ENCODE data around the gene DDX4. TPM values are rescaled to one million over a fixed set of nuclear protein-coding genes. Genes with fewer than 3 reads are reported as not detected.

Gene DDX4
- total and polyA plus RNA-seq, 9 of the 15 experiments (the other 6 are each of a cell fraction or from before 2014, with no cell fraction given), result not detected

GRCh38 chr5:55864606-55865541 lies 127.0 kb downstream of the DDX4 start:
- no peaks in the 10 kb centered on the region for H3K36me3 ChIP-seq (ENCODE audit: control insufficient read depth, insufficient read depth, low read length)
- no peak for TF ChIP-seq ZNF584 (CRISPR knock-in tag; IDR thresholded peaks at IDR 0.05; ENCODE audit: low read depth)
- no peak for TF ChIP-seq SRSF1 (IDR thresholded peaks at IDR 0.05; ENCODE audit: low read depth, low read length)
- 0 out of 2 replicates have a peak, but pooled peaks have one; percentile 4 for TF ChIP-seq HBP1 (CRISPR knock-in tag; IDR thresholded peaks at IDR 0.05)
- no peak for TF ChIP-seq HINFP (tag; conservative IDR thresholded peaks at IDR 0.05; ENCODE audit: low read depth)
- TF ChIP-seq ASH1L (IDR thresholded peaks at IDR 0.05; ENCODE audit: borderline replicate concordance, low read depth, partially characterized antibody), result no peak
- TF ChIP-seq IRF2 (CRISPR knock-in tag; IDR thresholded peaks at IDR 0.05), result no peak
- peak; percentile 69; the same call in 1 of the 2 replicates for TF ChIP-seq ZBTB26 (CRISPR knock-in tag; IDR thresholded peaks at IDR 0.05)
- POLR2A ChIA-PET, result interaction anchor here (0.5 to 0.8 kb wide), 2 partner anchors 16 to 242 kb away, joined by 3 read pairs; no protein-coding TSS in a partner anchor
- CTCF ChIA-PET (ENCODE audit: low intra/inter-chr PET ratio), result no interaction called here
- H3K4me2 ChIP-seq (ENCODE audit: insufficient read depth, low read length), result no peak overlapping the region
- 0 out of 2 replicates have a peak, but pooled peaks cover 3% of the 10 kb centered on the region for H4K20me1 ChIP-seq (replicated peaks; ENCODE audit: control insufficient read depth, insufficient read depth, low read length)
- no peak overlapping the region for H2AFZ ChIP-seq (ENCODE audit: low read depth, low read length)
- in situ Hi-C loops (cut with MboI), result no loop called here
- FAIRE-seq (peak; percentile 35), DNase-seq (ENCODE audit: extremely low read depth in 1 of 4, low spot score in 3 of 4) (no peak), ATAC-seq (no peak)
- peaks cover 2 to 10% of the 10 kb centered on the region in 2 experiments; a peak in 2 of 5 replicates for H3K27me3 ChIP-seq (ENCODE audit: control insufficient read depth in 2 of 2, insufficient read depth in 2 of 2, low read length in 2 of 2)
- no peak overlapping the region for H3K9ac ChIP-seq (ENCODE audit: insufficient read depth in 1 of 2, low read depth in 2 of 2, low read length in 2 of 2)
- H3K9me3 ChIP-seq (replicated peaks; ENCODE audit: control insufficient read depth, insufficient read depth, low read depth, low read length), result peaks cover 2% of the 10 kb centered on the region
- H3K4me3 ChIP-seq, result no peak overlapping the region
- no peak overlapping the region for H3K27ac ChIP-seq (ENCODE audit: extremely low read depth, low read depth, low read length)
- H3K79me2 ChIP-seq (ENCODE audit: control insufficient read depth, insufficient read depth, low read length), result no peaks in the 10 kb centered on the region
- no peaks in the 10 kb centered on the region for H3K9me1 ChIP-seq (ENCODE audit: control insufficient read depth, insufficient read depth, low read length)
- BruUV-seq (replicated peaks), result no TSS peak
- H3K4me1 ChIP-seq (replicated peaks in 1 of 2; ENCODE audit: control insufficient read depth in 2 of 2, insufficient read depth in 2 of 2, low read length in 2 of 2), result no peaks in the 10 kb centered on the region; a peak in 1 of 5 replicates
- intact Hi-C loops (cut with micrococcal nuclease), result no loop called here
- 16% methylated on average over 9 of the region's 9 CpGs for WGBS (ENCODE audit: insufficient coverage, low coverage, missing lambda C conversion rate)
